ENCODE measurements around the gene DISP2.

Gene DISP2

DNA sequence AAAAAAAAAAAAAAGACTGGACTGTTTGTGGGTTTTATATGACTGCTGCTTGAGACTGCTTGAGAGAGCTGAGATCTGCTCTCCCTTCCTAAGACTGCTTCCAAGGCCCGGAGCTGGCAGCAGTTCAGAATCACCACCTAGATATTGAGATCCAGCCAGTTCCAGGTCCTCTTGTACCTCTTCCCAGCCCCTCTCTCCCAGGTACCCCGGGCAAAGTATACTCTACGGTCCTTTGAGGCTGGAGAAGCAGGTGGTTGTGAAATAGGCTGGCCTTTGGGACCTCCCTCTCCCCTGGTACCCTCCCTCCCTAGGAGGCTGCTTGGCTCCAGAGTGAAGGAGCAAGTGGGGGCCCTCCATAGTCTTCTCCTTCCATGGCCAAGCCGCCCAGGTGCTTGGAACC is 70.2 kb downstream of the DISP2 start:
- no peak for DNase-seq

Data from activated naive CD4-positive, alpha-beta T cell treated with anti-CD3 and anti-CD28 coated beads, Interleukin-2, amount 50 U/mL, for 16 hours (primary cell).